ENCODE data around the gene AGL.

GRCh38 chr1:99957818-99958217 is 107.7 kb downstream of the AGL start:
- no peak for TF ChIP-seq POLR2A (IDR thresholded peaks at IDR 0.05)
- TF ChIP-seq, protein P1, sequence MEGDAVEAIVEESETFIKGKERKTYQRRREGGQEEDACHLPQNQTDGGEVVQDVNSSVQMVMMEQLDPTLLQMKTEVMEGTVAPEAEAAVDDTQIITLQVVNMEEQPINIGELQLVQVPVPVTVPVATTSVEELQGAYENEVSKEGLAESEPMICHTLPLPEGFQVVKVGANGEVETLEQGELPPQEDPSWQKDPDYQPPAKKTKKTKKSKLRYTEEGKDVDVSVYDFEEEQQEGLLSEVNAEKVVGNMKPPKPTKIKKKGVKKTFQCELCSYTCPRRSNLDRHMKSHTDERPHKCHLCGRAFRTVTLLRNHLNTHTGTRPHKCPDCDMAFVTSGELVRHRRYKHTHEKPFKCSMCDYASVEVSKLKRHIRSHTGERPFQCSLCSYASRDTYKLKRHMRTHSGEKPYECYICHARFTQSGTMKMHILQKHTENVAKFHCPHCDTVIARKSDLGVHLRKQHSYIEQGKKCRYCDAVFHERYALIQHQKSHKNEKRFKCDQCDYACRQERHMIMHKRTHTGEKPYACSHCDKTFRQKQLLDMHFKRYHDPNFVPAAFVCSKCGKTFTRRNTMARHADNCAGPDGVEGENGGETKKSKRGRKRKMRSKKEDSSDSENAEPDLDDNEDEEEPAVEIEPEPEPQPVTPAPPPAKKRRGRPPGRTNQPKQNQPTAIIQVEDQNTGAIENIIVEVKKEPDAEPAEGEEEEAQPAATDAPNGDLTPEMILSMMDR (IDR thresholded peaks at IDR 0.05) = no peak
